Measurements from ENCODE around the gene RNASE13.

DNA sequence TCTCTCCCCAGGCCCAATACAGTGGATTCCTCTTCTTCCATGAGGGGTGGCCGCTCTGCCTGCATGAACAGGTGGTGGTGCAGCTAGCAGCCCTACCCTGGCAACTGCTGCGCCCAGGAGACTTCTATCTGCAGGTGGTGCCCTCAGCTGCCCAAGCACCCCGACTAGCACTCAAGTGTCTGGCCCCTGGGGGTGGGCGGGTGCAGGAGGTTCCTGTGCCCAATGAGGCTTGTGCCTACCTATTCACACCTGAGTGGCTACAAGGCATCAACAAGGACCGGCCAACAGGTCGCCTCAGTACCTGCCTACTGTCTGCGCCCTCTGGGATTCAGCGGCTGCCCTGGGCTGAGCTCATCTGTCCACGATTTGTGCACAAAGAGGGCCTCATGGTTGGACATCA lies 39.3 kb upstream of the RNASE13 start:
- TF ChIP-seq, protein P1, sequence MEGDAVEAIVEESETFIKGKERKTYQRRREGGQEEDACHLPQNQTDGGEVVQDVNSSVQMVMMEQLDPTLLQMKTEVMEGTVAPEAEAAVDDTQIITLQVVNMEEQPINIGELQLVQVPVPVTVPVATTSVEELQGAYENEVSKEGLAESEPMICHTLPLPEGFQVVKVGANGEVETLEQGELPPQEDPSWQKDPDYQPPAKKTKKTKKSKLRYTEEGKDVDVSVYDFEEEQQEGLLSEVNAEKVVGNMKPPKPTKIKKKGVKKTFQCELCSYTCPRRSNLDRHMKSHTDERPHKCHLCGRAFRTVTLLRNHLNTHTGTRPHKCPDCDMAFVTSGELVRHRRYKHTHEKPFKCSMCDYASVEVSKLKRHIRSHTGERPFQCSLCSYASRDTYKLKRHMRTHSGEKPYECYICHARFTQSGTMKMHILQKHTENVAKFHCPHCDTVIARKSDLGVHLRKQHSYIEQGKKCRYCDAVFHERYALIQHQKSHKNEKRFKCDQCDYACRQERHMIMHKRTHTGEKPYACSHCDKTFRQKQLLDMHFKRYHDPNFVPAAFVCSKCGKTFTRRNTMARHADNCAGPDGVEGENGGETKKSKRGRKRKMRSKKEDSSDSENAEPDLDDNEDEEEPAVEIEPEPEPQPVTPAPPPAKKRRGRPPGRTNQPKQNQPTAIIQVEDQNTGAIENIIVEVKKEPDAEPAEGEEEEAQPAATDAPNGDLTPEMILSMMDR (IDR thresholded peaks at IDR 0.05), result no peak
- no peak for TF ChIP-seq POLR2A (IDR thresholded peaks at IDR 0.05; ENCODE audit: low read depth)
- TF ChIP-seq POLR2AphosphoS5 (IDR thresholded peaks at IDR 0.05), result no peak

All from esophagus muscularis mucosa (tissue), 3 donors.